DND-41 (cell line): ENCODE data around the gene LRPAP1.

ENCODE experiments used
- ATAC-seq: fragments of 200-7000 bp; cut with Tn5 transposase; 3 replicates; pipeline ENCODE4 v1.9.1; 2021; ENCODE audit warnings: low read depth; ENCODE audit not compliant: insufficient read depth
- DNase-seq: peaks from one replicate; pipeline ENCODE4 v3.0.0-alpha.2; 2020
- H2AFZ ChIP-seq: 2 replicates; pipeline ENCODE4 v1.6.0; 2012; ENCODE audit warnings: low read depth, low read length
- H3K27ac ChIP-seq: 2 replicates; pipeline ENCODE4 v1.5.1; 2012; ENCODE audit warnings: low read length, inconsistent platforms
- H3K27me3 ChIP-seq: fragments of 200-600 bp; sonication (generic); 2 replicates; pipeline ENCODE4 v1.6.0; 2012; ENCODE audit warnings: low read length, mild to moderate bottlenecking, inconsistent platforms; ENCODE audit not compliant: insufficient read depth, poor library complexity
- H3K36me3 ChIP-seq: 2 replicates; pipeline ENCODE4 v1.5.1; 2012; ENCODE audit warnings: low read length, inconsistent platforms; ENCODE audit not compliant: insufficient read depth
- H3K4me1 ChIP-seq: 2 replicates; pipeline ENCODE4 v1.5.1; 2012; ENCODE audit warnings: mild to moderate bottlenecking, low read length; ENCODE audit not compliant: insufficient read depth
- H3K4me2 ChIP-seq: 2 replicates; pipeline ENCODE4 v1.6.0; 2012; ENCODE audit warnings: mild to moderate bottlenecking, moderate library complexity, low read length, inconsistent platforms; ENCODE audit not compliant: insufficient read depth
- H3K4me3 ChIP-seq, 2 experiments: fragments of 200-600 bp in 1 of 2; shearing (Covaris generic) in 1 of 2; 2 replicates each; pipeline ENCODE4 v1.5.1; 2012 to 2016; ENCODE audit warnings: inconsistent platforms in 2 of 2, low read length in 2 of 2, mild to moderate bottlenecking in 2 of 2, low read depth in 1 of 2, moderate library complexity in 1 of 2
- H3K79me2 ChIP-seq: 2 replicates; pipeline ENCODE4 v1.6.0; 2012; ENCODE audit warnings: low read length, inconsistent platforms; ENCODE audit not compliant: insufficient read depth
- H3K9ac ChIP-seq: 2 replicates; pipeline ENCODE4 v1.6.0; 2012; ENCODE audit warnings: low read depth, mild to moderate bottlenecking, inconsistent platforms, low read length, moderate library complexity
- H3K9me3 ChIP-seq: 2 replicates; pipeline ENCODE4 v1.5.1; 2012; ENCODE audit warnings: low read length, moderate library complexity, mild to moderate bottlenecking, inconsistent platforms; ENCODE audit not compliant: insufficient read depth, severe bottlenecking
- H4K20me1 ChIP-seq: 2 replicates; pipeline ENCODE4 v1.6.0; 2012; ENCODE audit warnings: low read length; ENCODE audit not compliant: insufficient read depth
- CTCF ChIP-seq: IDR thresholded peaks from 2 replicates; pipeline ENCODE4 v1.5.1; 2012; ENCODE audit warnings: borderline replicate concordance, low read length, moderate library complexity, mild to moderate bottlenecking; ENCODE audit not compliant: poor library complexity, severe bottlenecking; ENCODE audit errors: extremely low read depth
- EZH2 ChIP-seq: IDR thresholded peaks from 3 replicates; pipeline ENCODE4 v1.6.1; 2012; ENCODE audit warnings: borderline replicate concordance, low read depth, mild to moderate bottlenecking, moderate library complexity, low read length, inconsistent platforms; ENCODE audit not compliant: severe bottlenecking

The LRPAP1 gene

GRCh38 chr4:3466691-3467600, 65.3 kb downstream of the LRPAP1 start:
- H4K20me1 ChIP-seq, result no peaks in the 10 kb centered on the region; the same call in 1 of the 2 replicates
- H3K4me1 ChIP-seq, result no peaks in the 10 kb centered on the region
- no peaks in the 10 kb centered on the region for H3K79me2 ChIP-seq
- TF ChIP-seq EZH2 (no peak), CTCF (no peak)
- H3K27ac ChIP-seq, result no peak overlapping the region
- H3K4me2 ChIP-seq, result no peak overlapping the region
- no peak overlapping the region for H3K9ac ChIP-seq
- H3K36me3 ChIP-seq, result no peaks in the 10 kb centered on the region
- ATAC-seq, result no peak
- no peak overlapping the region for H3K4me3 ChIP-seq
- no peaks in the 10 kb centered on the region for H3K27me3 ChIP-seq
- no peak overlapping the region for H2AFZ ChIP-seq
- no peaks in the 10 kb centered on the region for H3K9me3 ChIP-seq
- no peak for DNase-seq

- no peak overlapping the region for H3K27ac ChIP-seq
- ATAC-seq (no peak), DNase-seq (no peak)
- no peaks in the 10 kb centered on the region; the same call in 1 of the 2 replicates for H4K20me1 ChIP-seq
- H3K27me3 ChIP-seq, result no peaks in the 10 kb centered on the region
- no peaks in the 10 kb centered on the region for H3K36me3 ChIP-seq
- no peak overlapping the region for H3K9ac ChIP-seq
- no peak overlapping the region for H3K4me2 ChIP-seq
- H2AFZ ChIP-seq, result no peak overlapping the region
- H3K79me2 ChIP-seq, result no peaks in the 10 kb centered on the region
- no peaks in the 10 kb centered on the region for H3K9me3 ChIP-seq
- H3K4me1 ChIP-seq, result no peaks in the 10 kb centered on the region
- TF ChIP-seq EZH2 (no peak), CTCF (no peak)
- H3K4me3 ChIP-seq, result no peak overlapping the region
Observed at GRCh38 chr4:3465698-3466671, 66.2 kb downstream of the LRPAP1 start.

- no peaks in the 10 kb centered on the region for H3K27me3 ChIP-seq
Observed at GRCh38 chr4:3464911-3465697, 67.1 kb downstream of the LRPAP1 start.

More at GRCh38 chr4:3464911-3465697, 67.1 kb downstream of the LRPAP1 start:
- no peaks in the 10 kb centered on the region for H3K79me2 ChIP-seq
- no peak overlapping the region for H3K9ac ChIP-seq
- H4K20me1 ChIP-seq, result no peaks in the 10 kb centered on the region; the same call in 1 of the 2 replicates
- H2AFZ ChIP-seq, result no peak overlapping the region
- no peak for ATAC-seq
- no peaks in the 10 kb centered on the region for H3K36me3 ChIP-seq
- TF ChIP-seq EZH2 (no peak), CTCF (no peak)
- H3K27ac ChIP-seq, result no peak overlapping the region
- H3K9me3 ChIP-seq, result no peaks in the 10 kb centered on the region
- no peak overlapping the region for H3K4me3 ChIP-seq
- DNase-seq, result no peak
- no peaks in the 10 kb centered on the region for H3K4me1 ChIP-seq
- H3K4me2 ChIP-seq, result no peak overlapping the region
